CD14-positive monocyte (primary cell): Measurements from ENCODE around the gene SPDL1. TPM values are rescaled to one million over a fixed set of nuclear protein-coding genes. Genes with fewer than 3 reads are reported as not detected.
A peak's percentile ranks its signal among the peaks of the same experiment; 100 is the strongest.

Experiments
- DNase-seq, 3 donors: peaks; one replicate each; pipeline ENCODE4 v3.0.0-alpha.2; 2011 to 2022
- H2AFZ ChIP-seq: 2 replicates; pipeline ENCODE4 v1.6.0; 2012; ENCODE audit warnings: mild to moderate bottlenecking, low read depth, low read length, inconsistent platforms; ENCODE audit not compliant: insufficient read depth, poor library complexity, severe bottlenecking
- H3K27ac ChIP-seq, 2 donors: 1 replicate in 1 of 2; 2 replicates in 1 of 2; pipeline ENCODE4 v1.5.1; 2012 to 2013; ENCODE audit warnings: low read length in 2 of 2, control low read depth in 1 of 2, inconsistent platforms in 1 of 2, low read depth in 1 of 2, mild to moderate bottlenecking in 1 of 2
- H3K27me3 ChIP-seq, 2 donors: one replicate each; pipeline versions ENCODE4 v1.6.0 to v1.6.1; 2011 to 2013; ENCODE audit warnings: low read length in 2 of 2; ENCODE audit not compliant: control insufficient read depth in 2 of 2, insufficient read depth in 2 of 2
- H3K36me3 ChIP-seq, 2 donors: replicated peaks in 1 of 2; 1 replicate in 1 of 2; 2 replicates in 1 of 2; pipeline versions ENCODE4 v1.5.1 to v1.6.1; 2012 to 2013; ENCODE audit warnings: low read length in 2 of 2, control low read depth in 1 of 2, inconsistent platforms in 1 of 2, mild to moderate bottlenecking in 1 of 2; ENCODE audit not compliant: insufficient read depth in 2 of 2, control insufficient read depth in 1 of 2
- H3K4me1 ChIP-seq, 2 donors: 1 replicate in 1 of 2; 2 replicates in 1 of 2; pipeline versions ENCODE4 v1.5.1 to v1.6.1; 2012 to 2013; ENCODE audit warnings: low read length in 2 of 2, control low read depth in 1 of 2, inconsistent platforms in 1 of 2, mild to moderate bottlenecking in 1 of 2, moderate library complexity in 1 of 2; ENCODE audit not compliant: insufficient read depth in 2 of 2, control insufficient read depth in 1 of 2
- H3K4me2 ChIP-seq: replicated peaks from 2 replicates; pipeline ENCODE3; 2012; ENCODE audit warnings: low read length, moderate library complexity, mild to moderate bottlenecking; ENCODE audit not compliant: poor library complexity, severe bottlenecking; ENCODE audit errors: extremely low read depth
- H3K4me3 ChIP-seq, 3 experiments: fragments of 200-600 bp in 1 of 3; sonication (generic) in 1 of 3; replicated peaks in 1 of 3; 1 replicate in 2 of 3; 2 replicates in 1 of 3; pipeline ENCODE4 v1.5.1; 2011 to 2013; ENCODE audit warnings: low read length in 3 of 3, mild to moderate bottlenecking in 3 of 3, control low read depth in 2 of 3, low read depth in 2 of 3, inconsistent platforms in 1 of 3, moderate library complexity in 1 of 3
- H3K79me2 ChIP-seq: 2 replicates; pipeline ENCODE4 v1.6.0; 2012; ENCODE audit warnings: mild to moderate bottlenecking, control low read depth, inconsistent platforms, low read length, moderate library complexity; ENCODE audit not compliant: insufficient read depth
- H3K9ac ChIP-seq: 2 replicates; pipeline ENCODE4 v1.6.0; 2017; ENCODE audit warnings: low read length, mild to moderate bottlenecking; ENCODE audit not compliant: insufficient read depth, poor library complexity, severe bottlenecking
- H3K9me3 ChIP-seq, 2 donors: replicated peaks in 1 of 2; 1 replicate in 1 of 2; 2 replicates in 1 of 2; pipeline versions ENCODE4 v1.5.1 to v1.6.1; 2012 to 2013; ENCODE audit warnings: low read length in 2 of 2, control low read depth in 1 of 2; ENCODE audit not compliant: control insufficient read depth in 1 of 2, insufficient read depth in 1 of 2
- H4K20me1 ChIP-seq: 2 replicates; pipeline ENCODE4 v1.6.0; 2012; ENCODE audit warnings: mild to moderate bottlenecking, low read length, control low read depth, moderate library complexity; ENCODE audit not compliant: insufficient read depth
- H3K27ac Mint-ChIP-seq, 7 donors: one replicate each; pipeline ENCODE4 v1.8.0; 2020; ENCODE audit warnings: mild to moderate bottlenecking in 7 of 7, mixed read lengths in 7 of 7, moderate library complexity in 6 of 7, inconsistent platforms in 2 of 7
- H3K27me3 Mint-ChIP-seq, 3 donors: one replicate each; pipeline ENCODE4 v1.8.0; 2021 to 2022; ENCODE audit warnings: low read depth in 3 of 3, mild to moderate bottlenecking in 3 of 3, mixed read lengths in 3 of 3, moderate library complexity in 3 of 3, inconsistent platforms in 1 of 3
- H3K36me3 Mint-ChIP-seq, 2 donors: one replicate each; pipeline ENCODE4 v1.8.0; 2020; ENCODE audit warnings: mixed read lengths in 2 of 2, inconsistent platforms in 1 of 2, mild to moderate bottlenecking in 1 of 2
- H3K4me1 Mint-ChIP-seq: one replicate; pipeline ENCODE4 v1.8.0; 2020; ENCODE audit warnings: mild to moderate bottlenecking, mixed read lengths
- H3K4me3 Mint-ChIP-seq, 2 donors: one replicate each; pipeline ENCODE4 v1.8.0; 2020; ENCODE audit warnings: mild to moderate bottlenecking in 2 of 2, mixed read lengths in 2 of 2, moderate library complexity in 1 of 2
- H3K9me3 Mint-ChIP-seq, 7 donors: one replicate each; pipeline ENCODE4 v1.8.0; 2020 to 2022; ENCODE audit warnings: mixed read lengths in 7 of 7, mild to moderate bottlenecking in 6 of 7, moderate library complexity in 6 of 7, inconsistent platforms in 2 of 7
- CTCF ChIP-seq: fragments of 200-600 bp; IDR thresholded peaks from one replicate; pipeline ENCODE4 v1.8.0; 2022; ENCODE audit warnings: antibody characterized with exemption, mild to moderate bottlenecking
- WGBS: methylation state at CpG from one replicate; pipeline ENCODE4 v1.1.5; 2013; ENCODE audit warnings: missing lambda C conversion rate; ENCODE audit not compliant: insufficient coverage; 5-methylcytosine and 5-hydroxymethylcytosine counted together
- intact Hi-C, 2 donors: fragments of 100-400 bp; cut with micrococcal nuclease; formaldehyde crosslinking; loops; one replicate each; pipeline versions ENCODE4 v1.15.0 to v1.15.1; 2023
- polyA plus RNA-seq, 3 donors: library from polyadenylated mRNA; depleted of rRNA in 1 of 3; unstranded in 2 of 3; stranded (reverse) in 1 of 3; fragments of 300-500 nt in 2 of 3; fragments of >200 nt in 1 of 3; fragmentation: Illumina TruSeq in 2 of 3; gene quantifications; 1 replicate in 2 of 3; 2 replicates in 1 of 3; pipeline ENCODE4 v1.2.3, GENCODE V29; 2012 to 2021

The SPDL1 gene
- polyA plus RNA-seq, 3 donors, result 1.4 to 1.6 (median 1.6) TPM

- Histone ChIP-seq H3K4me2 (no peak overlapping the region), H4K20me1 (no peaks in the 10 kb centered on the region), H3K79me2 (no peaks in the 10 kb centered on the region), H3K9me3 (peaks cover 13 to 14% of the 10 kb centered on the region in 2 donors), H3K27me3 (peaks cover 3 to 11% of the 10 kb centered on the region in 2 donors), H3K36me3 (no peaks in the 10 kb centered on the region), H2AFZ (no peak overlapping the region), H3K4me1 (no peaks in the 10 kb centered on the region), H3K4me3 (no peak overlapping the region), H3K9ac (no peak overlapping the region), H3K27ac (no peak overlapping the region)
- Mint-ChIP-seq H3K27ac (no peak overlapping the region), H3K36me3 (no peaks in the 10 kb centered on the region), H3K27me3 (peaks cover 4 to 23% (median 9%) of the 10 kb centered on the region in 3 donors), H3K4me3 (no peak overlapping the region), H3K9me3 (peaks cover 6 to 15% (median 14%) of the 10 kb centered on the region in 7 donors), H3K4me1 (no peaks in the 10 kb centered on the region)
- TF ChIP-seq CTCF, result no peak
- intact Hi-C loops, result no loop called here
- WGBS, result no CpG with 5 or more reads among the region's 1 CpG
- no peak for DNase-seq
These were observed 17.4 kb upstream of the SPDL1 start for GRCh38 chr5:169566202-169566601.

- Histone ChIP-seq H3K4me1 (no peaks in the 10 kb centered on the region), H3K9ac (no peak overlapping the region), H3K27me3 (peaks cover 5 to 14% of the 10 kb centered on the region in 2 donors), H3K36me3 (no peaks in the 10 kb centered on the region), H3K4me3 (no peak overlapping the region), H2AFZ (no peak overlapping the region), H4K20me1 (no peaks in the 10 kb centered on the region), H3K9me3 (peaks cover 13 to 14% of the 10 kb centered on the region in 2 donors), H3K27ac (peak overlapping the region in 1 of 2 donors; percentile 35), H3K79me2 (no peaks in the 10 kb centered on the region), H3K4me2 (no peak overlapping the region)
- Mint-ChIP-seq H3K27ac (peak overlapping the region in 1 of 7 donors; percentile 62), H3K9me3 (peaks cover 6 to 15% (median 14%) of the 10 kb centered on the region in 7 donors), H3K36me3 (no peaks in the 10 kb centered on the region), H3K27me3 (peaks cover 4 to 23% (median 14%) of the 10 kb centered on the region in 3 donors), H3K4me3 (no peak overlapping the region), H3K4me1 (no peaks in the 10 kb centered on the region)
- no peak for DNase-seq
- intact Hi-C loops, result no loop called here
- 36% methylated on average over 2 of the region's 2 CpGs for WGBS
- TF ChIP-seq CTCF, result no peak
These were observed 16.5 kb upstream of the SPDL1 start for GRCh38 chr5:169567079-169567478.
